ENCODE results near the gene STAT3.

The STAT3 gene

GRCh38 chr17:42294469-42295398 lies 93.5 kb downstream of the STAT3 start:
- no peak for DNase-seq (ENCODE audit: low spot score)

GRCh38 chr17:42291129-42291528 lies 97.1 kb downstream of the STAT3 start:
- no peak for DNase-seq (ENCODE audit: low spot score)

GRCh38 chr17:42290577-42290976 lies 97.7 kb downstream of the STAT3 start:
- DNase-seq (ENCODE audit: low spot score): no peak

- no peak for DNase-seq (ENCODE audit: low spot score)
Observed at GRCh38 chr17:42289611-42290181, 98.5 kb downstream of the STAT3 start.

- no peak for DNase-seq (ENCODE audit: low spot score)
Observed at GRCh38 chr17:42288803-42289610, 99.2 kb downstream of the STAT3 start.

GRCh38 chr17:42287977-42288802 lies 100.1 kb downstream of the STAT3 start, which contains the start of gene STAT5A:
TSS of gene STAT5A (plus strand) at chr17:42288498. CDS start at chr17:42289412, 914 bp downstream.
- DNase-seq (ENCODE audit: low spot score): peak; percentile 62

- no peak for DNase-seq (ENCODE audit: low spot score)
Observed at GRCh38 chr17:42287305-42287976, 100.8 kb downstream of the STAT3 start.

- DNase-seq (ENCODE audit: low spot score): no peak
Observed at GRCh38 chr17:42286411-42287221, 101.6 kb downstream of the STAT3 start.

GRCh38 chr17:42285346-42286050 lies 102.7 kb downstream of the STAT3 start:
- DNase-seq (ENCODE audit: low spot score): no peak

- DNase-seq (ENCODE audit: low spot score): no peak
Observed at GRCh38 chr17:42284566-42284965, 103.7 kb downstream of the STAT3 start.

- no peak for DNase-seq (ENCODE audit: low spot score)
Observed at GRCh38 chr17:42284024-42284369, 104.2 kb downstream of the STAT3 start.

- DNase-seq (ENCODE audit: low spot score): no peak
Observed at GRCh38 chr17:42283241-42284023, 104.8 kb downstream of the STAT3 start.

GRCh38 chr17:42282478-42283080 lies 105.7 kb downstream of the STAT3 start:
- no peak for DNase-seq (ENCODE audit: low spot score)

GRCh38 chr17:42281571-42282096 lies 106.6 kb downstream of the STAT3 start:
- peak; percentile 48 for DNase-seq (ENCODE audit: low spot score)

- no peak for DNase-seq (ENCODE audit: low spot score)
Observed at GRCh38 chr17:42279776-42280630, 108.2 kb downstream of the STAT3 start.

GRCh38 chr17:42277342-42277712 lies 110.9 kb downstream of the STAT3 start:
- no peak for DNase-seq (ENCODE audit: low spot score)

All from cerebellar cortex (tissue), 1 donor.